K562 (cell line): ENCODE data around the gene KMT5B. TPM values are rescaled to one million over a fixed set of nuclear protein-coding genes. Genes with fewer than 3 reads are reported as not detected.

Experiments used
- ATAC-seq: fragments of 200-7000 bp; cut with Tn5 transposase; 3 replicates; pipeline ENCODE4 v1.9.1; 2020; ENCODE audit warnings: moderate library complexity
- BruUV-seq: library from RNA; stranded (reverse); fragments of 400-500 nt; replicated peaks from 2 replicates; lab custom pipeline; 2021; lab: Mats Ljungman, UMichigan
- CTCF ChIA-PET: fragments of 300-600 bp; formaldehyde crosslinking; extraction: SDS; loops from one replicate; lab custom pipeline; 2021; ENCODE audit warnings: low intra/inter-chr PET ratio; lab: Yijun Ruan, JAX
- POLR2A ChIA-PET: fragments of 300-600, 350-650 bp; sonication (Branson Sonifier 250); formaldehyde crosslinking; extraction: SDS; loops from one replicate; lab custom pipeline; 2021; ENCODE audit warnings: antibody characterized with exemption, inconsistent platforms; lab: Yijun Ruan, JAX
- DNase-seq, 4 experiments: peaks; one replicate each; pipeline versions ENCODE4 v3.0.0 to v3.0.0-alpha.2; 2011 to 2018; ENCODE audit warnings: low spot score in 3 of 4, mixed read lengths in 3 of 4; ENCODE audit errors: extremely low read depth in 1 of 4
- FAIRE-seq: peaks from 2 replicates; lab custom pipeline; 2011; peaks lifted over from hg19 to GRCh38; lab: Jason Lieb, UNC
- H2AFZ ChIP-seq: 2 replicates; pipeline ENCODE4 v1.6.0; 2011; ENCODE audit warnings: low read depth, low read length, control low read depth, inconsistent platforms
- H3K27ac ChIP-seq: fragments of 200-600 bp; 3 replicates; pipeline ENCODE4 v1.8.0; 2011; ENCODE audit warnings: low read depth, mild to moderate bottlenecking, control low read depth, inconsistent platforms, low read length, moderate library complexity, mixed read lengths; ENCODE audit errors: extremely low read depth
- H3K27me3 ChIP-seq, 2 experiments: fragments of 300-600 bp in 1 of 2; 2 replicates in 1 of 2; 3 replicates in 1 of 2; pipeline versions ENCODE4 v1.6.0 to v1.8.0; 2011; ENCODE audit warnings: inconsistent platforms in 2 of 2, low read length in 2 of 2, mild to moderate bottlenecking in 1 of 2, mixed read lengths in 1 of 2, moderate library complexity in 1 of 2; ENCODE audit not compliant: control insufficient read depth in 2 of 2, insufficient read depth in 2 of 2
- H3K36me3 ChIP-seq: fragments of 300-600 bp; 3 replicates; pipeline ENCODE4 v1.8.0; 2011; ENCODE audit warnings: mild to moderate bottlenecking, low read length, inconsistent platforms; ENCODE audit not compliant: control insufficient read depth, insufficient read depth
- H3K4me1 ChIP-seq, 2 experiments: fragments of 200-600 bp in 1 of 2; replicated peaks in 1 of 2; 2 replicates in 1 of 2; 3 replicates in 1 of 2; pipeline versions ENCODE4 v1.5.1 to v1.8.0; 2011; ENCODE audit warnings: inconsistent platforms in 2 of 2, low read length in 2 of 2, mild to moderate bottlenecking in 1 of 2, mixed read lengths in 1 of 2, moderate library complexity in 1 of 2; ENCODE audit not compliant: control insufficient read depth in 2 of 2, insufficient read depth in 2 of 2
- H3K4me2 ChIP-seq: 2 replicates; pipeline ENCODE4 v1.6.1; 2011; ENCODE audit warnings: low read length, control low read depth, inconsistent platforms, mixed read lengths; ENCODE audit not compliant: insufficient read depth
- H3K4me3 ChIP-seq: fragments of 200-600 bp; sonication (generic), shearing (Covaris generic); 2 replicates; pipeline ENCODE4 v1.5.1; 2016; ENCODE audit warnings: control low read depth, inconsistent platforms
- H3K79me2 ChIP-seq: fragments of 200-600 bp; 3 replicates; pipeline ENCODE4 v1.8.0; 2011; ENCODE audit warnings: low read length, inconsistent platforms; ENCODE audit not compliant: control insufficient read depth, insufficient read depth
- H3K9ac ChIP-seq, 2 experiments: 2 replicates each; pipeline versions ENCODE4 v1.6.0 to v1.6.1; 2011; ENCODE audit warnings: low read depth in 2 of 2, low read length in 2 of 2, control low read depth in 1 of 2, inconsistent platforms in 1 of 2, mild to moderate bottlenecking in 1 of 2, mixed read lengths in 1 of 2; ENCODE audit not compliant: insufficient read depth in 1 of 2
- H3K9me1 ChIP-seq: one replicate; pipeline ENCODE4 v1.6.0; 2011; ENCODE audit warnings: inconsistent platforms, mild to moderate bottlenecking, low read length, moderate library complexity; ENCODE audit not compliant: control insufficient read depth, insufficient read depth
- H3K9me3 ChIP-seq: replicated peaks from 2 replicates; pipeline ENCODE4 v1.5.1; 2011; ENCODE audit warnings: low read depth, low read length, inconsistent platforms; ENCODE audit not compliant: control insufficient read depth, insufficient read depth
- H4K20me1 ChIP-seq: replicated peaks from 2 replicates; pipeline ENCODE4 v1.6.1; 2011; ENCODE audit warnings: low read length, inconsistent platforms, mixed read lengths; ENCODE audit not compliant: control insufficient read depth, insufficient read depth
- CTBP1 ChIP-seq: fragments of 450-650 bp; IDR thresholded peaks from 2 replicates; pipeline ENCODE4 v1.6.1; 2016; ENCODE audit warnings: borderline replicate concordance
- ELF4 ChIP-seq: fragments of 450-650 bp; formaldehyde crosslinking; IDR thresholded peaks from 2 replicates; pipeline ENCODE4 v1.4.0; 2022; ENCODE audit warnings: missing genetic modification characterization
- RCOR1 ChIP-seq, 2 experiments: IDR thresholded peaks; 2 replicates each; pipeline ENCODE4 v1.6.1; 2012; ENCODE audit warnings: low read depth in 2 of 2, low read length in 2 of 2, borderline replicate concordance in 1 of 2, improper control_type of control experiment in 1 of 2
- WGBS: fragments of 100-300 bp; shearing (Covaris generic); methylation state at CpG from one replicate; pipeline ENCODE4 v1.1.6; 2016; ENCODE audit warnings: low coverage, mixed read lengths; ENCODE audit not compliant: insufficient coverage; ENCODE audit errors: missing lambda C conversion rate; 5-methylcytosine and 5-hydroxymethylcytosine counted together
- in situ Hi-C: fragments of 300-500 bp; cut with MboI; formaldehyde crosslinking; loops from 4 replicates; pipeline ENCODE4 v1.15.0; 2018; ENCODE audit warnings: inconsistent platforms, mixed read lengths
- intact Hi-C: fragments of 100-400 bp; cut with micrococcal nuclease; formaldehyde crosslinking; loops from 2 replicates; pipeline ENCODE4 v1.14.2; 2022
- polyA plus RNA-seq, 8 experiments: library from polyadenylated mRNA; depleted of rRNA in 4 of 8; stranded (reverse) in 5 of 8; unstranded in 3 of 8; fragments of >200 nt; fragmentation: Nextera tagmentation in 2 of 8; fragmentation: Illumina TruSeq in 1 of 8; extraction: Ambion mirVana in 2 of 8; extraction: Trizol in 1 of 8; gene quantifications; 2 replicates each; pipeline versions ENCODE4 v1.2.1 to v1.2.3, GENCODE V29; 2011 to 2014; ENCODE audit warnings: inconsistent platforms in 1 of 8, missing spikeins in 1 of 8
- total RNA-seq, 7 experiments: library from RNA; depleted of rRNA in 6 of 7; stranded (reverse); fragments of >200 nt in 6 of 7; fragmentation: Illumina TruSeq in 2 of 7; extraction: Trizol in 2 of 7; gene quantifications; 2 replicates each; pipeline versions ENCODE4 v1.2.1 to v1.2.3, GENCODE V29; 2011 to 2021; ENCODE audit warnings: low replicate concordance in 1 of 7
- TF ChIP-seq, protein P1 (sequence below): fragments of 450-650 bp; IDR thresholded peaks from 2 replicates; pipeline ENCODE4 v1.6.1; 2018; ENCODE audit not compliant: partially characterized antibody
- TF ChIP-seq, protein P2 (sequence below): fragments of 150-350 bp; conservative IDR thresholded peaks from 2 replicates; pipeline ENCODE4 v1.6.1; 2014; ENCODE audit warnings: low read length
- TF ChIP-seq, protein P3 (sequence below): IDR thresholded peaks from 2 replicates; pipeline ENCODE4 v1.6.1; 2011; ENCODE audit warnings: borderline replicate concordance, low read depth, mild to moderate bottlenecking, moderate library complexity, low read length; ENCODE audit not compliant: insufficient read depth, poor library complexity, severe bottlenecking
- TF ChIP-seq, protein P4 (sequence below), 2 experiments: fragments of 200-800 bp in 1 of 2; sonication (Bioruptor generic) in 1 of 2; sonication (generic) in 1 of 2; formaldehyde crosslinking in 1 of 2; IDR thresholded peaks in 1 of 2; conservative IDR thresholded peaks in 1 of 2; 2 replicates each; pipeline versions ENCODE4 v1.5.0 to v1.6.1; 2016 to 2020; ENCODE audit warnings: missing compliant biosample characterization in 1 of 2, missing genetic modification characterization in 1 of 2, missing genetic modification reagents in 1 of 2

The KMT5B gene
- total and polyA plus RNA-seq, 9 of the 15 experiments (the other 6 are each of a cell fraction or from before 2014, with no cell fraction given): 7.3 to 27.3 (median 20.9) TPM

GRCh38 chr11:68150037-68150436 is 63.1 kb downstream of the KMT5B start (continued):
- TF ChIP-seq, protein P1, sequence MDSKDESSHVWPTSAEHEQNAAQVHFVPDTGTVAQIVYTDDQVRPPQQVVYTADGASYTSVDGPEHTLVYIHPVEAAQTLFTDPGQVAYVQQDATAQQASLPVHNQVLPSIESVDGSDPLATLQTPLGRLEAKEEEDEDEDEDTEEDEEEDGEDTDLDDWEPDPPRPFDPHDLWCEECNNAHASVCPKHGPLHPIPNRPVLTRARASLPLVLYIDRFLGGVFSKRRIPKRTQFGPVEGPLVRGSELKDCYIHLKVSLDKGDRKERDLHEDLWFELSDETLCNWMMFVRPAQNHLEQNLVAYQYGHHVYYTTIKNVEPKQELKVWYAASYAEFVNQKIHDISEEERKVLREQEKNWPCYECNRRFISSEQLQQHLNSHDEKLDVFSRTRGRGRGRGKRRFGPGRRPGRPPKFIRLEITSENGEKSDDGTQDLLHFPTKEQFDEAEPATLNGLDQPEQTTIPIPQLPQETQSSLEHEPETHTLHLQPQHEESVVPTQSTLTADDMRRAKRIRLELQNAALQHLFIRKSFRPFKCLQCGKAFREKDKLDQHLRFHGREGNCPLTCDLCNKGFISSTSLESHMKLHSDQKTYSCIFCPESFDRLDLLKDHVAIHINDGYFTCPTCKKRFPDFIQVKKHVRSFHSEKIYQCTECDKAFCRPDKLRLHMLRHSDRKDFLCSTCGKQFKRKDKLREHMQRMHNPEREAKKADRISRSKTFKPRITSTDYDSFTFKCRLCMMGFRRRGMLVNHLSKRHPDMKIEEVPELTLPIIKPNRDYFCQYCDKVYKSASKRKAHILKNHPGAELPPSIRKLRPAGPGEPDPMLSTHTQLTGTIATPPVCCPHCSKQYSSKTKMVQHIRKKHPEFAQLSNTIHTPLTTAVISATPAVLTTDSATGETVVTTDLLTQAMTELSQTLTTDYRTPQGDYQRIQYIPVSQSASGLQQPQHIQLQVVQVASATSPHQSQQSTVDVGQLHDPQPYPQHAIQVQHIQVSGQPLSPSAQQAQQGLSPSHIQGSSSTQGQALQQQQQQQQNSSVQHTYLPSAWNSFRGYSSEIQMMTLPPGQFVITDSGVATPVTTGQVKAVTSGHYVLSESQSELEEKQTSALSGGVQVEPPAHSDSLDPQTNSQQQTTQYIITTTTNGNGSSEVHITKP: peak; percentile 61
- TF ChIP-seq RCOR1 (IDR thresholded peaks at IDR 0.05; ENCODE audit: borderline replicate concordance in 1 of 2, low read depth in 2 of 2, low read length in 2 of 2) (peak in 1 of 2 experiments; percentile 50; a peak in 1 of 4 replicates), ELF4 (CRISPR knock-in tag) (no peak)

- no TSS peak for BruUV-seq
- no peak overlapping the region for H3K4me3 ChIP-seq
- H4K20me1 ChIP-seq: no peaks in the 10 kb centered on the region; the same call in 1 of the 2 replicates
- no peaks in the 10 kb centered on the region for H3K79me2 ChIP-seq
- H3K9me3 ChIP-seq: no peaks in the 10 kb centered on the region
- peaks cover 20 to 35% of the 10 kb centered on the region in 2 experiments for H3K4me1 ChIP-seq
- no peaks in the 10 kb centered on the region for H3K27me3 ChIP-seq
- no peak overlapping the region for H3K4me2 ChIP-seq
- H3K36me3 ChIP-seq: no peaks in the 10 kb centered on the region
- no peaks in the 10 kb centered on the region for H3K9me1 ChIP-seq
- DNase-seq (no peak), FAIRE-seq (no peak), ATAC-seq (no peak)
- in situ Hi-C loops: no loop called here
- CTCF ChIA-PET: no interaction called here
- no peak overlapping the region for H3K27ac ChIP-seq
- intact Hi-C loops: no loop called here
- POLR2A ChIA-PET: no interaction called here
- WGBS: 71% methylated on average over 6 of the region's 6 CpGs
- no peak overlapping the region for H2AFZ ChIP-seq
- H3K9ac ChIP-seq: no peak overlapping the region; a peak in 1 of 4 replicates
- TF ChIP-seq CTBP1: no peak
- TF ChIP-seq, protein P2, sequence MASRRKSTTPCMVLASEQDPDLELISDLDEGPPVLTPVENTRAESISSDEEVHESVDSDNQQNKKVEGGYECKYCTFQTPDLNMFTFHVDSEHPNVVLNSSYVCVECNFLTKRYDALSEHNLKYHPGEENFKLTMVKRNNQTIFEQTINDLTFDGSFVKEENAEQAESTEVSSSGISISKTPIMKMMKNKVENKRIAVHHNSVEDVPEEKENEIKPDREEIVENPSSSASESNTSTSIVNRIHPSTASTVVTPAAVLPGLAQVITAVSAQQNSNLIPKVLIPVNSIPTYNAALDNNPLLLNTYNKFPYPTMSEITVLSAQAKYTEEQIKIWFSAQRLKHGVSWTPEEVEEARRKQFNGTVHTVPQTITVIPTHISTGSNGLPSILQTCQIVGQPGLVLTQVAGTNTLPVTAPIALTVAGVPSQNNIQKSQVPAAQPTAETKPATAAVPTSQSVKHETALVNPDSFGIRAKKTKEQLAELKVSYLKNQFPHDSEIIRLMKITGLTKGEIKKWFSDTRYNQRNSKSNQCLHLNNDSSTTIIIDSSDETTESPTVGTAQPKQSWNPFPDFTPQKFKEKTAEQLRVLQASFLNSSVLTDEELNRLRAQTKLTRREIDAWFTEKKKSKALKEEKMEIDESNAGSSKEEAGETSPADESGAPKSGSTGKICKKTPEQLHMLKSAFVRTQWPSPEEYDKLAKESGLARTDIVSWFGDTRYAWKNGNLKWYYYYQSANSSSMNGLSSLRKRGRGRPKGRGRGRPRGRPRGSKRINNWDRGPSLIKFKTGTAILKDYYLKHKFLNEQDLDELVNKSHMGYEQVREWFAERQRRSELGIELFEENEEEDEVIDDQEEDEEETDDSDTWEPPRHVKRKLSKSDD: no peak
- TF ChIP-seq, protein P3, sequence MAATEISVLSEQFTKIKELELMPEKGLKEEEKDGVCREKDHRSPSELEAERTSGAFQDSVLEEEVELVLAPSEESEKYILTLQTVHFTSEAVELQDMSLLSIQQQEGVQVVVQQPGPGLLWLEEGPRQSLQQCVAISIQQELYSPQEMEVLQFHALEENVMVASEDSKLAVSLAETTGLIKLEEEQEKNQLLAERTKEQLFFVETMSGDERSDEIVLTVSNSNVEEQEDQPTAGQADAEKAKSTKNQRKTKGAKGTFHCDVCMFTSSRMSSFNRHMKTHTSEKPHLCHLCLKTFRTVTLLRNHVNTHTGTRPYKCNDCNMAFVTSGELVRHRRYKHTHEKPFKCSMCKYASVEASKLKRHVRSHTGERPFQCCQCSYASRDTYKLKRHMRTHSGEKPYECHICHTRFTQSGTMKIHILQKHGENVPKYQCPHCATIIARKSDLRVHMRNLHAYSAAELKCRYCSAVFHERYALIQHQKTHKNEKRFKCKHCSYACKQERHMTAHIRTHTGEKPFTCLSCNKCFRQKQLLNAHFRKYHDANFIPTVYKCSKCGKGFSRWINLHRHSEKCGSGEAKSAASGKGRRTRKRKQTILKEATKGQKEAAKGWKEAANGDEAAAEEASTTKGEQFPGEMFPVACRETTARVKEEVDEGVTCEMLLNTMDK: no peak
- TF ChIP-seq, protein P4, sequence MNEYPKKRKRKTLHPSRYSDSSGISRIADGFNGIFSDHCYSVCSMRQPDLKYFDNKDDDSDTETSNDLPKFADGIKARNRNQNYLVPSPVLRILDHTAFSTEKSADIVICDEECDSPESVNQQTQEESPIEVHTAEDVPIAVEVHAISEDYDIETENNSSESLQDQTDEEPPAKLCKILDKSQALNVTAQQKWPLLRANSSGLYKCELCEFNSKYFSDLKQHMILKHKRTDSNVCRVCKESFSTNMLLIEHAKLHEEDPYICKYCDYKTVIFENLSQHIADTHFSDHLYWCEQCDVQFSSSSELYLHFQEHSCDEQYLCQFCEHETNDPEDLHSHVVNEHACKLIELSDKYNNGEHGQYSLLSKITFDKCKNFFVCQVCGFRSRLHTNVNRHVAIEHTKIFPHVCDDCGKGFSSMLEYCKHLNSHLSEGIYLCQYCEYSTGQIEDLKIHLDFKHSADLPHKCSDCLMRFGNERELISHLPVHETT (CRISPR knock-in tag; conservative IDR thresholded peaks at IDR 0.05 in 1 of 2, IDR thresholded peaks at IDR 0.05 in 1 of 2): no peak
Observed at GRCh38 chr11:68149417-68149816, 63.7 kb downstream of the KMT5B start.
